ENCODE results near the gene HDAC1.

HDAC1 gene

DNA sequence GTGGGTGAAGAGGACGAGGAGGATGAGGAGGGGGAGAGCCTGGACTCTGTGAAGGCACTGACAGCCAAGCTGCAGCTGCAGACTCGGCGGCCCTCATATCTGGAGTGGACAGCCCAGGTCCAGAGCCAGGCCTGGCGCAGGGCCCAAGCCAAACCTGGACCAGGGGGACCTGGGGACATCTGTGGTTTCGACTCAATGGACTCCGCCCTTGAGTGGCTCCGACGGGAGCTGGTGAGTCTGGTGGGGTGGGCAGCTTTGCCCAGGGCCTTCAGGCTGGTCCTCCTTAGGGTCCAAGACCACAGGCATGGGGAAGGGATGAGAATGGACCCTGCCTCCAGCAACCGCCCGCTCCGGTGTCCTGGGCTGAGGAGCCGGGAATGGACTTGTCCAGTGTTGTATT, 44.4 kb upstream of the HDAC1 start:
- H3F3A ChIP-seq (ENCODE audit: low read depth) = peaks cover 6% of the 10 kb centered on the region; the same call in 1 of the 2 replicates
- H3K79me2 ChIP-seq (ENCODE audit: insufficient read depth, low read length) = peaks cover 14% of the 10 kb centered on the region
- no peaks in the 10 kb centered on the region for H3K9me2 ChIP-seq (replicated peaks; ENCODE audit: low read depth, low read length)
- H2AFZ ChIP-seq (ENCODE audit: low read length) = peak overlapping the region; percentile 70; the same call in 1 of the 2 replicates
- peak overlapping the region; percentile 99 for H3K4me2 ChIP-seq (ENCODE audit: low read depth, low read length, poor library complexity, severe bottlenecking)
- H3K27me3 ChIP-seq (ENCODE audit: insufficient read depth, low read length, poor library complexity, severe bottlenecking) = no peaks in the 10 kb centered on the region
- H3K4me1 ChIP-seq (ENCODE audit: insufficient read depth, low read length, poor library complexity, severe bottlenecking) = peaks cover 46% of the 10 kb centered on the region
- H3K4me3 ChIP-seq (ENCODE audit: low read length, poor library complexity, severe bottlenecking) = no peak overlapping the region
- H3K9ac ChIP-seq (ENCODE audit: low read depth, low read length, poor library complexity, severe bottlenecking) = peak overlapping the region; percentile 95
- no peaks in the 10 kb centered on the region for H3K9me3 ChIP-seq (ENCODE audit: insufficient read depth, low read depth, low read length)
- H4K20me1 ChIP-seq (ENCODE audit: insufficient read depth, low read length, poor library complexity, severe bottlenecking) = no peaks in the 10 kb centered on the region
- no peaks in the 10 kb centered on the region for H3K36me3 ChIP-seq (ENCODE audit: insufficient read depth, low read length)
- TF ChIP-seq, protein P1, sequence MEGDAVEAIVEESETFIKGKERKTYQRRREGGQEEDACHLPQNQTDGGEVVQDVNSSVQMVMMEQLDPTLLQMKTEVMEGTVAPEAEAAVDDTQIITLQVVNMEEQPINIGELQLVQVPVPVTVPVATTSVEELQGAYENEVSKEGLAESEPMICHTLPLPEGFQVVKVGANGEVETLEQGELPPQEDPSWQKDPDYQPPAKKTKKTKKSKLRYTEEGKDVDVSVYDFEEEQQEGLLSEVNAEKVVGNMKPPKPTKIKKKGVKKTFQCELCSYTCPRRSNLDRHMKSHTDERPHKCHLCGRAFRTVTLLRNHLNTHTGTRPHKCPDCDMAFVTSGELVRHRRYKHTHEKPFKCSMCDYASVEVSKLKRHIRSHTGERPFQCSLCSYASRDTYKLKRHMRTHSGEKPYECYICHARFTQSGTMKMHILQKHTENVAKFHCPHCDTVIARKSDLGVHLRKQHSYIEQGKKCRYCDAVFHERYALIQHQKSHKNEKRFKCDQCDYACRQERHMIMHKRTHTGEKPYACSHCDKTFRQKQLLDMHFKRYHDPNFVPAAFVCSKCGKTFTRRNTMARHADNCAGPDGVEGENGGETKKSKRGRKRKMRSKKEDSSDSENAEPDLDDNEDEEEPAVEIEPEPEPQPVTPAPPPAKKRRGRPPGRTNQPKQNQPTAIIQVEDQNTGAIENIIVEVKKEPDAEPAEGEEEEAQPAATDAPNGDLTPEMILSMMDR (conservative IDR thresholded peaks at IDR 0.05; ENCODE audit: low read length) = no peak
- TF ChIP-seq EZH2phosphoT487 (IDR thresholded peaks at IDR 0.05; ENCODE audit: borderline replicate concordance) = no peak

GRCh38 chr1:32247983-32248889, 43.6 kb upstream of the HDAC1 start:
- Histone ChIP-seq H3K4me1 (ENCODE audit: insufficient read depth, low read length, poor library complexity, severe bottlenecking) (peaks cover 53% of the 10 kb centered on the region), H3K9ac (ENCODE audit: low read depth, low read length, poor library complexity, severe bottlenecking) (peak overlapping the region; percentile 95), H3K4me3 (ENCODE audit: low read length, poor library complexity, severe bottlenecking) (peak overlapping the region; percentile 75)

GRCh38 chr1:32249831-32250525, 41.9 kb upstream of the HDAC1 start:
- H3K36me3 ChIP-seq (ENCODE audit: insufficient read depth, low read length) = no peaks in the 10 kb centered on the region
- peaks cover 6% of the 10 kb centered on the region; the same call in 1 of the 2 replicates for H3F3A ChIP-seq (ENCODE audit: low read depth)
- peak overlapping the region; percentile 95 for H3K9ac ChIP-seq (ENCODE audit: low read depth, low read length, poor library complexity, severe bottlenecking)
- TF ChIP-seq EZH2phosphoT487 (IDR thresholded peaks at IDR 0.05; ENCODE audit: borderline replicate concordance) = no peak
- TF ChIP-seq, protein P1 (conservative IDR thresholded peaks at IDR 0.05; ENCODE audit: low read length) = no peak
- peak overlapping the region; percentile 34; the same call in 1 of the 2 replicates for H2AFZ ChIP-seq (ENCODE audit: low read length)
- H3K9me2 ChIP-seq (replicated peaks; ENCODE audit: low read depth, low read length) = no peaks in the 10 kb centered on the region
- peak overlapping the region; percentile 99 for H3K4me2 ChIP-seq (ENCODE audit: low read depth, low read length, poor library complexity, severe bottlenecking)
- no peaks in the 10 kb centered on the region for H3K9me3 ChIP-seq (ENCODE audit: insufficient read depth, low read depth, low read length)
- peak overlapping the region; percentile 75 for H3K4me3 ChIP-seq (ENCODE audit: low read length, poor library complexity, severe bottlenecking)
- H3K4me1 ChIP-seq (ENCODE audit: insufficient read depth, low read length, poor library complexity, severe bottlenecking) = peaks cover 62% of the 10 kb centered on the region
- H4K20me1 ChIP-seq (ENCODE audit: insufficient read depth, low read length, poor library complexity, severe bottlenecking) = peaks cover 2% of the 10 kb centered on the region
- H3K79me2 ChIP-seq (ENCODE audit: insufficient read depth, low read length) = peaks cover 39% of the 10 kb centered on the region
- H3K27me3 ChIP-seq (ENCODE audit: insufficient read depth, low read length, poor library complexity, severe bottlenecking) = no peaks in the 10 kb centered on the region

More at GRCh38 chr1:32247983-32248889, 43.6 kb upstream of the HDAC1 start:
- no peaks in the 10 kb centered on the region for H3K9me2 ChIP-seq (replicated peaks; ENCODE audit: low read depth, low read length)
- peak overlapping the region; percentile 70; the same call in 1 of the 2 replicates for H2AFZ ChIP-seq (ENCODE audit: low read length)
- no peaks in the 10 kb centered on the region for H3K27me3 ChIP-seq (ENCODE audit: insufficient read depth, low read length, poor library complexity, severe bottlenecking)
- peak overlapping the region; percentile 99 for H3K4me2 ChIP-seq (ENCODE audit: low read depth, low read length, poor library complexity, severe bottlenecking)
- H4K20me1 ChIP-seq (ENCODE audit: insufficient read depth, low read length, poor library complexity, severe bottlenecking) = no peaks in the 10 kb centered on the region
- no peak for TF ChIP-seq EZH2phosphoT487 (IDR thresholded peaks at IDR 0.05; ENCODE audit: borderline replicate concordance)
- TF ChIP-seq, protein P1 (conservative IDR thresholded peaks at IDR 0.05; ENCODE audit: low read length) = peak; percentile 82
- H3K36me3 ChIP-seq (ENCODE audit: insufficient read depth, low read length) = no peaks in the 10 kb centered on the region
- H3F3A ChIP-seq (ENCODE audit: low read depth) = peaks cover 6% of the 10 kb centered on the region; the same call in 1 of the 2 replicates
- H3K9me3 ChIP-seq (ENCODE audit: insufficient read depth, low read depth, low read length) = no peaks in the 10 kb centered on the region
- peaks cover 22% of the 10 kb centered on the region for H3K79me2 ChIP-seq (ENCODE audit: insufficient read depth, low read length)
